Fibroblast of lung (primary cell): ENCODE measurements around the gene MUC4. TPM values are rescaled to one million over a fixed set of nuclear protein-coding genes. Genes with fewer than 3 reads are reported as not detected.
A peak's percentile ranks its signal among the peaks of the same experiment; 100 is the strongest.

Experiments
- DNase-seq, 2 donors: peaks; one replicate each; pipeline versions ENCODE4 v3.0.0 to v3.0.0-alpha.2; 2010; ENCODE audit warnings: low read depth in 2 of 2
- H2AFZ ChIP-seq: 2 replicates; pipeline ENCODE4 v1.5.1; 2012; ENCODE audit warnings: low read length, control low read depth, inconsistent platforms
- H3K27ac ChIP-seq: 2 replicates; pipeline ENCODE4 v1.5.1; 2011; ENCODE audit warnings: low read length, control low read depth; ENCODE audit not compliant: insufficient read depth
- H3K27me3 ChIP-seq: 2 replicates; pipeline ENCODE4 v1.5.1; 2011; ENCODE audit warnings: mild to moderate bottlenecking, low read length; ENCODE audit not compliant: control insufficient read depth, insufficient read depth
- H3K36me3 ChIP-seq: 2 replicates; pipeline ENCODE4 v1.5.1; 2011; ENCODE audit warnings: low read length; ENCODE audit not compliant: control insufficient read depth, insufficient read depth
- H3K4me1 ChIP-seq: 2 replicates; pipeline ENCODE4 v1.5.1; 2011; ENCODE audit warnings: low read length; ENCODE audit not compliant: control insufficient read depth, insufficient read depth; ENCODE audit errors: extremely low read depth
- H3K4me2 ChIP-seq: 2 replicates; pipeline ENCODE4 v1.5.1; 2011; ENCODE audit warnings: low read length, control low read depth; ENCODE audit not compliant: insufficient read depth; ENCODE audit errors: extremely low read depth
- H3K4me3 ChIP-seq, 4 experiments: fragments of 200-600 bp in 1 of 4; sonication (generic) in 1 of 4; replicated peaks in 1 of 4; 2 replicates each; pipeline ENCODE4 v1.5.1; 2011 to 2016; ENCODE audit warnings: low read length in 4 of 4, low read depth in 3 of 4, mild to moderate bottlenecking in 3 of 4, control low read depth in 2 of 4, inconsistent platforms in 1 of 4, mixed read lengths in 1 of 4; ENCODE audit not compliant: insufficient read depth in 1 of 4; ENCODE audit errors: control extremely low read depth in 1 of 4
- H3K79me2 ChIP-seq: 2 replicates; pipeline ENCODE4 v1.5.1; 2012; ENCODE audit warnings: mild to moderate bottlenecking, low read length, inconsistent platforms; ENCODE audit not compliant: control insufficient read depth, insufficient read depth
- H3K9ac ChIP-seq: 2 replicates; pipeline ENCODE4 v1.5.1; 2011; ENCODE audit warnings: mild to moderate bottlenecking, low read length, control low read depth; ENCODE audit not compliant: insufficient read depth
- H3K9me3 ChIP-seq: 2 replicates; pipeline ENCODE4 v1.5.1; 2012; ENCODE audit warnings: low read depth, low read length; ENCODE audit not compliant: control insufficient read depth, insufficient read depth
- H4K20me1 ChIP-seq: 2 replicates; pipeline ENCODE4 v1.5.1; 2011; ENCODE audit warnings: low read length; ENCODE audit not compliant: control insufficient read depth, insufficient read depth; ENCODE audit errors: extremely low read depth
- EZH2 ChIP-seq: IDR thresholded peaks from 2 replicates; pipeline ENCODE4 v1.5.1; 2012; ENCODE audit warnings: low read length, control low read depth, mild to moderate bottlenecking; ENCODE audit errors: missing control alignments
- polyA plus RNA-seq, 2 donors: library from polyadenylated mRNA; depleted of rRNA in 1 of 2; stranded (reverse) in 1 of 2; unstranded in 1 of 2; fragments of >200 nt; gene quantifications; 2 replicates each; pipeline ENCODE4 v1.2.1, GENCODE V29; 2011 to 2012; ENCODE audit warnings: missing spikeins in 1 of 2
- total RNA-seq: library from RNA; depleted of rRNA; stranded (reverse); fragments of >200 nt; gene quantifications from 2 replicates; pipeline ENCODE4 v1.2.1, GENCODE V29; 2014
- TF ChIP-seq, protein P1 (sequence below), 2 donors: IDR thresholded peaks in 1 of 2; conservative IDR thresholded peaks in 1 of 2; 1 replicate in 1 of 2; 2 replicates in 1 of 2; pipeline ENCODE4 v1.5.1; 2011 to 2012; ENCODE audit warnings: low read length in 2 of 2, control low read depth in 1 of 2, inconsistent platforms in 1 of 2, low read depth in 1 of 2, mild to moderate bottlenecking in 1 of 2

Gene MUC4
- total and polyA plus RNA-seq, 2 donors (not counting 1 experiment from before 2014, with no cell fraction given), result not detected

GRCh38 chr3:195717852-195718476 is 93.8 kb downstream of the MUC4 start:
- Histone ChIP-seq H3K27ac (no peak overlapping the region), H3K9ac (no peak overlapping the region), H4K20me1 (no peaks in the 10 kb centered on the region), H3K27me3 (peaks cover 3% of the 10 kb centered on the region), H3K9me3 (no peaks in the 10 kb centered on the region), H3K36me3 (peaks cover 1% of the 10 kb centered on the region), H2AFZ (no peak overlapping the region), H3K4me3 (no peak overlapping the region), H3K4me2 (no peak overlapping the region), H3K4me1 (peaks cover 3% of the 10 kb centered on the region), H3K79me2 (no peaks in the 10 kb centered on the region)
- no peak for TF ChIP-seq EZH2
- TF ChIP-seq, protein P1, sequence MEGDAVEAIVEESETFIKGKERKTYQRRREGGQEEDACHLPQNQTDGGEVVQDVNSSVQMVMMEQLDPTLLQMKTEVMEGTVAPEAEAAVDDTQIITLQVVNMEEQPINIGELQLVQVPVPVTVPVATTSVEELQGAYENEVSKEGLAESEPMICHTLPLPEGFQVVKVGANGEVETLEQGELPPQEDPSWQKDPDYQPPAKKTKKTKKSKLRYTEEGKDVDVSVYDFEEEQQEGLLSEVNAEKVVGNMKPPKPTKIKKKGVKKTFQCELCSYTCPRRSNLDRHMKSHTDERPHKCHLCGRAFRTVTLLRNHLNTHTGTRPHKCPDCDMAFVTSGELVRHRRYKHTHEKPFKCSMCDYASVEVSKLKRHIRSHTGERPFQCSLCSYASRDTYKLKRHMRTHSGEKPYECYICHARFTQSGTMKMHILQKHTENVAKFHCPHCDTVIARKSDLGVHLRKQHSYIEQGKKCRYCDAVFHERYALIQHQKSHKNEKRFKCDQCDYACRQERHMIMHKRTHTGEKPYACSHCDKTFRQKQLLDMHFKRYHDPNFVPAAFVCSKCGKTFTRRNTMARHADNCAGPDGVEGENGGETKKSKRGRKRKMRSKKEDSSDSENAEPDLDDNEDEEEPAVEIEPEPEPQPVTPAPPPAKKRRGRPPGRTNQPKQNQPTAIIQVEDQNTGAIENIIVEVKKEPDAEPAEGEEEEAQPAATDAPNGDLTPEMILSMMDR (conservative IDR thresholded peaks at IDR 0.05 in 1 of 2, IDR thresholded peaks at IDR 0.05 in 1 of 2; ENCODE audit: low read depth in 1 of 2, low read length in 2 of 2), result no peak
- no peak for DNase-seq

DNA sequence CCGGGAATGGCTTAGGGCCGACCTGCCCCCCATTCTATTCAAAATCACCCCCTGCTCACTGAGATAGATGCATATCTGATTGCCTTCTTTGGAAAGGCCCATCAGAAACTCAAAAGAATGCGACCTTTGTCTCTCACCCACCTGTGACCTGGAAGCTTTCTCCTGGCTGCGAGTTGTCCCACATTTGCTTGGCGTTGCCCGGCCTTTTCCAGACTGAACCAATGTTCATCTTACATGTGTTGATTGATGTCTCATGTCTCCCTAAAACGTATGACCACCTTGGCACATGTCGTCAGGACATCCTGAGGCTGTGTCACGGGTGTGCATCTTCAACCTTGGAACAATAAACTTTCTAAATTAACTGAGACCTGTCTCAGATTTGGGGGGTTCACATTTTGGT is 94.3 kb downstream of the MUC4 start:
- H3K4me2 ChIP-seq, result no peak overlapping the region
- H3K27ac ChIP-seq, result no peak overlapping the region
- no peaks in the 10 kb centered on the region for H3K79me2 ChIP-seq
- H3K27me3 ChIP-seq, result peaks cover 3% of the 10 kb centered on the region
- H3K36me3 ChIP-seq, result peaks cover 1% of the 10 kb centered on the region
- H3K4me3 ChIP-seq, result no peak overlapping the region
- TF ChIP-seq, protein P1 (conservative IDR thresholded peaks at IDR 0.05 in 1 of 2, IDR thresholded peaks at IDR 0.05 in 1 of 2; ENCODE audit: low read depth in 1 of 2, low read length in 2 of 2), result no peak
- no peak for TF ChIP-seq EZH2
- no peak overlapping the region for H2AFZ ChIP-seq
- peaks cover 3% of the 10 kb centered on the region for H3K4me1 ChIP-seq
- no peak overlapping the region for H3K9ac ChIP-seq
- no peaks in the 10 kb centered on the region for H4K20me1 ChIP-seq
- H3K9me3 ChIP-seq, result no peaks in the 10 kb centered on the region
- DNase-seq, result no peak

- no peak for TF ChIP-seq EZH2
- TF ChIP-seq, protein P1 (conservative IDR thresholded peaks at IDR 0.05 in 1 of 2, IDR thresholded peaks at IDR 0.05 in 1 of 2; ENCODE audit: low read depth in 1 of 2, low read length in 2 of 2), result no peak
- H3K9me3 ChIP-seq, result no peaks in the 10 kb centered on the region
- H3K4me1 ChIP-seq, result peaks cover 3% of the 10 kb centered on the region
- H3K4me3 ChIP-seq, result no peak overlapping the region
- no peak overlapping the region for H2AFZ ChIP-seq
- no peak overlapping the region for H3K9ac ChIP-seq
- H3K27ac ChIP-seq, result no peak overlapping the region
- H3K36me3 ChIP-seq, result peaks cover 1% of the 10 kb centered on the region
- DNase-seq, result peak in 1 of 2 donors; percentile 45
- peaks cover 3% of the 10 kb centered on the region for H3K27me3 ChIP-seq
- H4K20me1 ChIP-seq, result no peaks in the 10 kb centered on the region
- H3K4me2 ChIP-seq, result no peak overlapping the region
- H3K79me2 ChIP-seq, result no peaks in the 10 kb centered on the region
Measured at GRCh38 chr3:195715583-195716266, 96.0 kb downstream of the MUC4 start.
